ENCODE results near the gene MAPKBP1. TPM values are rescaled to one million over a fixed set of nuclear protein-coding genes. Genes with fewer than 3 reads are reported as not detected.

The MAPKBP1 gene
- total RNA-seq, 4 donors from 2014 or later, result 18.2 to 54.6 (median 42.9) TPM

DNA sequence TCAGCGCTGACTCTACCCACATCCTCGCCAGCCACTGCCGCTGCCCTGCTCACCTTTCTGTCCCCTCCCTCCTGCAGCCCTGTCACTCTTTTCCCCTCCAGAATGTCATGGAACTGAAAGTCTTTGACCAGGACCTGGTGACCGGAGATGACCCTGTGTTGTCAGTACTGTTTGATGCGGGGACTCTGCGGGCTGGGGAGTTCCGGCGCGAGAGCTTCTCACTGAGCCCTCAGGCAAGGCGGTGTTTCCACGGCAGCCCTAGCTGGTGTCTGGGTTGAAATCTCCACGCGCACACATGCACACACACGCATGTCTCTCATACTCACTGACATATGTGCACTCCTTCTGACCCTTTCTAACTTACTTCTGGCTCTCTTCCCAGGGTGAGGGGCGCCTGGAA lies 66.4 kb downstream of the MAPKBP1 start:
- H3K4me1 ChIP-seq, result peaks cover 0 to 6% (median 0%) of the 10 kb centered on the region in 4 donors
- H3K9me3 ChIP-seq, result no peaks in the 10 kb centered on the region
- no peak overlapping the region for H3K27ac ChIP-seq (replicated peaks in 1 of 4)
- no peaks in the 10 kb centered on the region for H3K27me3 ChIP-seq
- H3K36me3 ChIP-seq, result peaks cover 23 to 83% (median 68%) of the 10 kb centered on the region in 4 donors
- intact Hi-C loops (cut with DNase I), result no loop called here
- H3K4me3 ChIP-seq, result no peak overlapping the region
- TF ChIP-seq POLR2AphosphoS5 (IDR thresholded peaks at IDR 0.05) (no peak), POLR2A (IDR thresholded peaks at IDR 0.05; ENCODE audit: low read depth) (no peak), EP300 (IDR thresholded peaks at IDR 0.05) (no peak), CTCF (IDR thresholded peaks at IDR 0.05) (no peak)
- DNase-seq (ENCODE audit: extremely low spot score), result no peak
- 91% methylated on average over 15 of the region's 15 CpGs for WGBS

- no peaks in the 10 kb centered on the region for H3K9me3 ChIP-seq
- intact Hi-C loops (cut with DNase I), result no loop called here
- no peak overlapping the region for H3K27ac ChIP-seq (replicated peaks in 1 of 4)
- DNase-seq (ENCODE audit: extremely low spot score), result no peak
- H3K27me3 ChIP-seq, result no peaks in the 10 kb centered on the region
- peaks cover 0 to 1% (median 0%) of the 10 kb centered on the region in 4 donors for H3K4me1 ChIP-seq
- H3K4me3 ChIP-seq, result no peak overlapping the region
- TF ChIP-seq EP300 (IDR thresholded peaks at IDR 0.05) (no peak), CTCF (IDR thresholded peaks at IDR 0.05) (no peak), POLR2AphosphoS5 (IDR thresholded peaks at IDR 0.05) (no peak), POLR2A (IDR thresholded peaks at IDR 0.05; ENCODE audit: low read depth) (no peak)
- H3K36me3 ChIP-seq, result peaks cover 25 to 83% (median 72%) of the 10 kb centered on the region in 4 donors
- no CpG with 5 or more reads among the region's 10 CpGs for WGBS
These were observed 66.8 kb downstream of the MAPKBP1 start for GRCh38 chr15:41841131-41841530.

DNA sequence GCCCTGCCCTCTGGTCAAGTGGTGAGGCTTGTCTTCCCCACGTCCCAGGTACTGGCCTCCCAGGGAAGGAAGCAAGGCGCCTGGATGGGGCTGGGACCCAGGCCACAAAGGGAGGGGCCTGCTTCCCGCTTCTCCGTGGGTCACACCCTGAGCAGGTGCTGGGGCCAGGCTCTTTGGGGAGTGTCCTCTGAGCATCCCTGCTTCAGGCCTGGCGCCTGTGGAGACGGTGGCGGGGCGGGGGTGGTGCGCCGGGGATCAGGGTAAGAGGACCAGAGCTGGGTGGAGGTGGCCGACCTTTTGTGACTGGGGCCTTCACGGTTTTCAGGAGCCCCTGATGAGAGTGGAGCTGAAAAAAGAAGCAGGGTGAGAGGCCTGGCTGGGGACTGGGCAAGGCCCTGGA lies 67.9 kb downstream of the MAPKBP1 start:
- 76% methylated on average over 12 of the region's 12 CpGs for WGBS
- TF ChIP-seq POLR2AphosphoS5 (IDR thresholded peaks at IDR 0.05) (no peak), EP300 (IDR thresholded peaks at IDR 0.05) (no peak), POLR2A (IDR thresholded peaks at IDR 0.05; ENCODE audit: low read depth) (no peak), CTCF (IDR thresholded peaks at IDR 0.05) (no peak)
- Histone ChIP-seq H3K4me3 (no peak overlapping the region), H3K4me1 (no peaks in the 10 kb centered on the region), H3K36me3 (peaks cover 34 to 84% (median 76%) of the 10 kb centered on the region in 4 donors), H3K27ac (replicated peaks in 1 of 4) (no peak overlapping the region), H3K9me3 (no peaks in the 10 kb centered on the region), H3K27me3 (no peaks in the 10 kb centered on the region)
- DNase-seq (ENCODE audit: extremely low spot score), result no peak
- intact Hi-C loops (cut with DNase I), result no loop called here

DNA sequence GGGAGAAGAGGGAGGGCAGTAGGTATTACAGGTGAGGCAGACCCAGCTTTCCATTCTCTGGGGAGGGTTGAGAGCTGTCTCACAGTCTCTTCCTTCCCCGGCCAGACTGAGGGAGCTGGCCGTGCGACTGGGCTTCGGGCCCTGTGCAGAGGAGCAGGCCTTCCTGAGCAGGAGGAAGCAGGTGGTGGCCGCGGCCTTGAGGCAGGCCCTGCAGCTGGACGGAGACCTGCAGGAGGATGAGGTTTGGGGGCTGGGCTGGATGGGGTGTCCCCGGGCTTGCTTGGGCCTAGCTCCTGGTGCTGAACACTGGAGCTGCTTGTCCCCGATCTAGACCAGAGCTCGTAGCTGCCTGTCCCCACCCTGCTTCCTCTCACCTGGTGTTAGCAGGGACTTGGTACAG lies 69.3 kb downstream of the MAPKBP1 start:
- H3K27ac ChIP-seq (replicated peaks in 1 of 4), result no peak overlapping the region
- intact Hi-C loops (cut with DNase I), result no loop called here
- H3K4me3 ChIP-seq, result no peak overlapping the region
- TF ChIP-seq CTCF (IDR thresholded peaks at IDR 0.05) (no peak), EP300 (IDR thresholded peaks at IDR 0.05) (no peak), POLR2AphosphoS5 (IDR thresholded peaks at IDR 0.05) (no peak), POLR2A (IDR thresholded peaks at IDR 0.05; ENCODE audit: low read depth) (no peak)
- no peaks in the 10 kb centered on the region for H3K27me3 ChIP-seq
- WGBS, result 100% methylated on average over 1 of the region's 10 CpGs
- DNase-seq (ENCODE audit: extremely low spot score), result no peak
- no peaks in the 10 kb centered on the region for H3K4me1 ChIP-seq
- no peaks in the 10 kb centered on the region for H3K9me3 ChIP-seq
- H3K36me3 ChIP-seq, result peaks cover 43 to 88% (median 82%) of the 10 kb centered on the region in 4 donors

DNA sequence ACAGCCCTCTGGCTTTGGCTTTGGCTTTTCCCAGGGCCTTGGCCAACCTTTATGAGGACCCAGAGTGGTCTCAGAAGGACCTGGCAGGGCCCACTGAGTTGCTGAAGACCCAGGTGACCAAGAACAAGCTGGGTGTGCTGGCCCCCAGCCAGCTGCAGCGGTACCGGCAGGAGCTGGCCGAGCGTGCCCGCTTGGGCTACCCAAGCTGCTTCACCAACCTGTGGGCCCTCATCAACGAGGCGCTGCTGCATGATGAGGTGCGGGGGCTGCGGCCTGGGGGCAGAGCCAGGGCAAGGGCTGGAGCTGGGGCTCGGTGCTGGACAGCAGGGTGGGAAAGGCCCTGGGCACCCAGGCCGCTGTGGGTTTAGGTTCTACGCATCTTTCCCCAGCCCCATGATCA lies 70.5 kb downstream of the MAPKBP1 start:
- H3K36me3 ChIP-seq, result peaks cover 43 to 90% (median 84%) of the 10 kb centered on the region in 4 donors
- no peak for TF ChIP-seq EP300 (IDR thresholded peaks at IDR 0.05)
- no peak for TF ChIP-seq POLR2AphosphoS5 (IDR thresholded peaks at IDR 0.05)
- no peak for TF ChIP-seq CTCF (IDR thresholded peaks at IDR 0.05)
- TF ChIP-seq POLR2A (IDR thresholded peaks at IDR 0.05; ENCODE audit: low read depth), result no peak
- H3K27me3 ChIP-seq, result no peaks in the 10 kb centered on the region
- H3K4me3 ChIP-seq, result no peak overlapping the region
- WGBS, result 87% methylated on average over 3 of the region's 12 CpGs
- H3K9me3 ChIP-seq, result no peaks in the 10 kb centered on the region
- H3K27ac ChIP-seq (replicated peaks in 1 of 4), result no peak overlapping the region
- intact Hi-C loops (cut with DNase I), result no loop called here
- no peak for DNase-seq (ENCODE audit: extremely low spot score)
- H3K4me1 ChIP-seq, result no peaks in the 10 kb centered on the region

Data from esophagus muscularis mucosa (tissue), 4 donors.